Cardiac fibroblast (primary cell): ENCODE results near the gene ZNF787.

Experiments
- DNase-seq, 2 donors: peaks; one replicate each; pipeline versions ENCODE4 v3.0.0 to v3.0.0-alpha.2; 2010; ENCODE audit warnings: low read depth in 2 of 2
- H3K4me3 ChIP-seq, 2 donors: replicated peaks in 1 of 2; 1 replicate in 1 of 2; 2 replicates in 1 of 2; pipeline ENCODE4 v1.5.1; 2011; ENCODE audit warnings: low read depth in 2 of 2, low read length in 2 of 2, mild to moderate bottlenecking in 2 of 2, moderate library complexity in 1 of 2
- CTCF ChIP-seq: IDR thresholded peaks from one replicate; pipeline ENCODE4 v1.5.1; 2011; ENCODE audit warnings: low read depth, mild to moderate bottlenecking, low read length, inconsistent platforms

ZNF787 gene

GRCh38 chr19:56124578-56124977, 3.5 kb upstream of the ZNF787 start:
- no peak overlapping the region for H3K4me3 ChIP-seq
- DNase-seq, result no peak
- no peak for TF ChIP-seq CTCF

GRCh38 chr19:56123266-56123891, 2.3 kb upstream of the ZNF787 start:
- DNase-seq, result no peak
- no peak overlapping the region for H3K4me3 ChIP-seq
- TF ChIP-seq CTCF, result no peak

- TF ChIP-seq CTCF, result peak; percentile 21
- peak; percentile 75 to 83 for DNase-seq
- peak overlapping the region; percentile 76 to 83 for H3K4me3 ChIP-seq
Measured at GRCh38 chr19:56120371-56121179, 520 bp downstream of the ZNF787 start.

GRCh38 chr19:56120002-56120370, 1.1 kb downstream of the ZNF787 start:
- TF ChIP-seq CTCF, result no peak
- H3K4me3 ChIP-seq, result peak overlapping the region; percentile 76 to 83
- DNase-seq, result no peak

- peak in 1 of 2 donors; percentile 51 for DNase-seq
- no peak for TF ChIP-seq CTCF
- H3K4me3 ChIP-seq, result peak overlapping the region; percentile 76 to 83
Measured at GRCh38 chr19:56119582-56119978, 1.5 kb downstream of the ZNF787 start.

- peak overlapping the region; percentile 76 to 83 for H3K4me3 ChIP-seq
- no peak for DNase-seq
- TF ChIP-seq CTCF, result no peak
Measured at GRCh38 chr19:56118666-56119581, 2.2 kb downstream of the ZNF787 start.
